IPS-11a (cell line): ENCODE data around the gene BCAP31.
"Not testable (repeated sequence)": the region's sequence is repeated elsewhere in the genome, so short reads cannot be mapped to it uniquely, and the experiment has no call there.

ENCODE experiments used
- H3K4me3 ChIP-seq: one replicate; pipeline ENCODE4 v1.5.1; 2013; ENCODE audit warnings: low read depth, low read length, control low read depth

The BCAP31 gene

DNA sequence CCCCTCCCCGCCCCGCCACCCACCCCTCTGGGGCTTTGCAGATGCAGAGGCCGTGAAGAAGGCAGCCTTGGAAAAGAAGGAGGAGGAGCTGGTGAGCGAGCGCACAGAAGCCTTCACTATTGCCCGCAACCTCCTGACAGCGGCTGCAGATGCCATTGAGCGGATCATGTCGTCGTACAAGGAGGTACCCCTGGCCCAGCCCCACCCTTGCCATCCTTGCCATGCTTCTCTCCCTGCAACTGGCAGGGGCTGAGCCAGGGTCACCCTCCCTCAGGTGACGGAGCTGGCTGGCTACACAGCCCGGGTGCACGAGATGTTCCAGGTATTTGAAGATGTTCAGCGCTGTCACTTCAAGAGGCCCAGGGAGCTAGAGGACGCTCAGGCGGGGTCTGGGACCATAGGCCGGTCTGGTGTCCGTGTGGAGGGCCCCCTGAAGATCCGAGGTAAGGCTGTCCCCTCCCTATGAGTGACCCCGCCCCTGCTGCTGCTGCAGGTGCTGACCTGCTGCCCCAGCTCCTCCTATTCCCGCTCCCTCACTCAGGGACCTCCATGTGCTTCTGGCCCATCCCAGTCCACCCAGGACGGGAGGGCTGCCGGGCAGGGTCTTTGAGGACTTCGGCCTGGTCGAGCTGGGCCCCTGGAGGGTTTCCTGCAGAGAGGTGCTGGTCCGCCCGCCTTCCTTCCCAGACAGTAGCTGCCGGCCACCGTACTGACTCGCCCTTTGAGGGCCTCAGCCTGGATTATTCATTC is 12.1 kb upstream of the BCAP31 start:
- H3K4me3 ChIP-seq = no peak overlapping the region

DNA sequence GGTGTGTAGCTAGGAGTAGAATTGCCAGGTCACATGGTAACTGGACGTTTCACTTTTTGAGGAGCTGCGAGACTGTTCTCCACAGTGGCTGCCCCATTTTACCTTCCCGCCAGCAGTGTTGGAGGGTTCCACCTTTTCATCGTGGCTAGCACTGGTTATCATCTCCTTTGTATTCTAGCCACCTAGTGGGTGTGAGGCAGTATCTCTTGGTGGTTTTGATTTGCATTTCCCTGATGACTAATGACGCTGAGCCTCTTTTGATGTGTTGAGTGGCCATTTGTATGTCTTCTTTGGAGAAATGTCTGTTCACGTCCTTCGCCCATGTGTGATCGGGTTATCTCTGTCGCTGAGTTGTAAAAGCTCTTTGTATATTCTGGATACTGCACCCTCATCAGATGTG is 11.1 kb upstream of the BCAP31 start:
- H3K4me3 ChIP-seq = no peak overlapping the region

DNA sequence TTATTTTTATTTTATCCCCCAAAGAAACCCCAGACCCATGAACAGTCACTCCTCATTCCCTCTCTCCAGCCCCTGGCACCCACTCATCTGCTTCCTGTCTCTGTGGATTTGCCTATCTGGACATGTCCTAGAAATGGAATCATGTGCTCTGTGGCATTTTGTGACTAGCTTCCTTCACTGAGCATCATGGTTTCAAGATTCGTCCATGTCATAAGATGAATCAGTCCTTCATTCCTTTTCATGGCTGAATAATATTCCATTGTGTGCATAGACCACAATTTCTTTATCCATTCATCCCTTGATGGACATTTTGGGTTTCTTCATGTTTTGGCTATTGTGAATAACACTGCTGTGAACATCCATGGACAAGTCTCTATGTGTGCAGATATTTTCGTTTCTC is 10.7 kb upstream of the BCAP31 start:
- H3K4me3 ChIP-seq = no peak overlapping the region

DNA sequence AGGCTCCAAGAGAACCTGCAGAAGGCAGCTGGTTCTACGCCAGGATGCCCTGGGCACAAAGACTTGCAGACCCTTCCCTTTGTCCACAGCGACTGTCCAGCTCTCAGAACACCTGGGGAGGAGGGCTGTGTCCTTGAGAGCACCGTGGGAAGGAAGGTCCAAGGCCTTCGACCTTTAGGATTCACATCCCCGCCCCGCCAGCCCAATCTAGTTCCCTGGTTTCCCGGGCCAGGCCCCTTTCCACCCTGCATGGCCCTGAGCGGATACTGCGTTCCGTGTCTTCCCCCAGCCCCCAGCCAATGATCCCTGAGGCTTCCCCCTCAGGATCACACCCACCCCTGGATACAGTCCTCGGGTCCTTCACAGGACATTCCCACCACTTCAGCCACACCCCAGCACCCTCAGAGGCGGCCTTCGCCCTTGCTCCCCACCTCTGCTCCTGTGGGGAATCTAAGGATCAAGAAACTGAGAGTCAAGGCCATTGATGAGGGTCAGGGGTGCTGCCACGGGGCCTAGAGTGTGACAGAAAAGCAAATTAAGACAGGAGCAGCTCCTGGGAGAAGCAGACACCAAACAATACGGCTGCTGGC is 9.6 kb upstream of the BCAP31 start:
- no peak overlapping the region for H3K4me3 ChIP-seq

DNA sequence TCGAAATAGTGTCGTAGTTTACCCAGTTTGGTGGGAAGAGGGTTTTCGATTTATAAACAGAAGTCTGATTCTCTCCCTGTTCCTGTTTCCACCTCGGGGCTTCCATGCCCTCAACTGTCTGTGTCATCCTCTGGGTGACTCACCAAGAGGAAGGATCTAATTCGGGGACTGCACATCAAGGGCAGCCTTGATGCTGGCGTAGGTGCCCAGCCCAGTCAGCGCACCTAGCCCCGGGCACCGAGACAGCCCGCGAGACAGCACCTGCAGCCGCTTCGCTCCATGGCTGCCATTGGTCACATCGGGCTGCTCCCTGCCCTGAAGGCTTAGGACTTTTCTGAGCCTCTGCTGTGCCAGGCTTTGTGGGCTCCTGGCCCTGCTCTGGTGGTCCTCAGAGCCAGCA is 8.2 kb upstream of the BCAP31 start:
- H3K4me3 ChIP-seq = no peak overlapping the region

DNA sequence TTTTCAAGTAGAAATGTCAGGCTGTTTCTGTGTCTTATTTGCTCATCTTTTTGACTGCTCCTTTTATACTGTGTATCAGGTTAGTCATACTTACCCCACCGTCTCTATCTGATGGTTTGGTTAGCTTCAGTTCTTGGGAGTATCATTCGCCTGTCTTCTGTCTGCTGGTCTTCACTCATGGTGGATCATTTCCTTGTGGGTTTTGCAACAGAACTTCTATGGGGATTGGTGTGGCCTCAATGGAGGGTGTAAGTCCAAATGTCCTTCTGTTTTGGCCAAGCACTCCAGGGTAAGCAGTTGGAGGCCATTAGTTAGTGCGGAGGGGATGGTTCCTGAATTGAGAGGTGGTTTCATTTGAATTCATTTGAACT is 7.6 kb upstream of the BCAP31 start:
- H3K4me3 ChIP-seq = no peak overlapping the region

DNA sequence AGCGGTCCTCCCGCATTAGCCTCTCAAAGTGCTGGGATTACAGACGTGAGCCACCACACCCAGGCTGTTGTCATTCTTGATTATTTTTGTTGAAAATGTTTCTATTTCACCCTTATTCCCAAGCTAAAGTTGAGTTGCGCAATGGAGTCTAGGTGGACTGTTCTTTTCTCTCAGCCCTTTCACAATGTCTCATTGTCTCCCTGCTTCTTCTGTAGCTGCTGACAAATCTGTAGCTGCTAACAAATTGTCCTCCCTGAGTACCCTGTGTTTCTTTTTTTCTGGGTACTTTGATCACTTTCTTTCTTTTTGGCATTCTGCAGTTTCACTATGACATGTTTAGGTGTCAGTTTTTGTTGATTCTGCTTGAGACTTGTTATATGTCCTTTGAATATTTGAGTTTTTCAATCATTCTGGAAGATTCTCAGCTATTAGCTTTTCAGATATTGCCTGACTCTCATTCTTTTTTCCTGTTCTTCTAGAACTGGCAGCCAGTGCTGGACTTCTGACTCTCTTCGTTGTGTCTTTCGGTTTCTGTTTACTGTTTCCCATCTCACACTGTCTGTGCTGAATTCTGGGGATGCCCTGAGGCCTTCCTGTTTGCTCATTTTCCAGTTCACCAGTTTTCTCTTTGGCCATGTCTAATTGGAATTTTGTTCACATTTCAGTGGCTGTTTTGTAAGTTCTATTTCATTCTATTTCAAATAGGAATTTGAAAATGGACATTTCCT is 7.1 kb upstream of the BCAP31 start:
- no peak overlapping the region for H3K4me3 ChIP-seq

DNA sequence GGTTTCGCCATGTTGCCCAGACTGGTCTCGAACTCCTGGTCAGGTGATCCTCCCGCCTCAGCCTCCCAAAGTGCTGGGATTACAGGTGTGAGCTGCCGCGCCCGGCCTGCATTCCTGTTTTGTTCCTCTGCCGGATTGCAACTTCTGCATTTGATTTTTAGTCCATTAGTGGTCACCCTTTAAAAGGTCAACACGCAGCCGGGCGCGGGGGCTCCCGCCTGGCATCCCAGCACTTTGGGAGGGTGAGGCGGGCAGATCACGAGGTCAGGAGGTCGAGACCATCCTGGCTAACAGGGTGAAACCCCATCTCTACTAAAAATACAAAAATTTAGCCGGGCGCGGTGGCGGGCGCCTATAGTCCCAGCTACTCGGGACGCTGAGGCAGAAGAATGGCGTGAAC is 5.9 kb upstream of the BCAP31 start:
- H3K4me3 ChIP-seq = not testable (repeated sequence)

DNA sequence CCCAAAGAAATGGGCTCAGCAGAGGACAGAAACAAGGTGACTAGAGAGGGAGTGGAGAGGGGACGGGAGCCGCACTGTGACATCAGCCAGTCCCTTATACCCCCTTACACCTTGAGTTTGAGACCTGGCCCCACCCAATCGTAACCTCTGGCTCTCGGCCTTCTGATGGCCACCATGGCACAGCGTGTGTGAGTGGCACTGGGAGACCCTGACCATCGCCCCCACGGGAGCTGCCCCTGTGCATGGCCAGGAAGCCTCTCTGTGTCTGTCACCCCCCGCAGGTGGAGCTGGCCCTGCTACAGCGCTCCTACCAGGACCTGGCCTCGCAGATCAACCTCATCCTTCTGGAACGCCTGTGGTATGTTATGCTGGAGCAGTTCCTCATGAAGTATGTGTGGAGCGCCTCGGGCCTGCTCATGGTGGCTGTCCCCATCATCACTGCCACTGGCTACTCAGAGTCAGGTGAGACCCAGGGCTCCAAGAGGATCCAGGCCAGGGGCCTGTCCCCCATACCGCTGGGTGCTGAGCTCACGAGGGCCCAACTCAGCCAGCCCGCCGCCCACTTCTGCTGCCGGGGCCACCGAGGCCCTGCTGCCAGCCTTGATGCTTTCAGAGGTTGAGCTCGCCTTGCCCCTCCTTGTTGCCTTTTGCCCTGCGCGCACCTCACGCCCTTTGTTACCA is 4.9 kb upstream of the BCAP31 start:
- no peak overlapping the region for H3K4me3 ChIP-seq

DNA sequence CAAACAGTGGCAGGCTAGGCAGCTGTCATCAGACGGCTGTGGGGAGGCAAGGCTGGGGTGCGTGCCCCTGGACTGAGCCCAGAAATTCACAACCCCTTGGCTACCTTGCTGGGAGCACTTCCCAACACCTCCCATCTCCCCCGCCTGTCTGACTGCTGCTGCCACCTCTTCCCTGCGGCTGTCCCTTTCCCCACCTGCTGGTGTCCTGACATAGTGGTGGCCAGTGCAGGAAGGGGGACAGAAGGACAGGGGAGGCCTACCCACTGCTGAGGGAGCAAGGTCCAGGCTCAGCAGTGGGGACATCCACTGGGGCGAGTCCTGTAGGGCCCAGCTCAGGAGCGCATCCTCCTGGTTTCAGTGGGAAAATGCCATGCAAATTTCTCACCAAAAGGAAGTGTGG is 3.9 kb upstream of the BCAP31 start:
- H3K4me3 ChIP-seq = no peak overlapping the region

DNA sequence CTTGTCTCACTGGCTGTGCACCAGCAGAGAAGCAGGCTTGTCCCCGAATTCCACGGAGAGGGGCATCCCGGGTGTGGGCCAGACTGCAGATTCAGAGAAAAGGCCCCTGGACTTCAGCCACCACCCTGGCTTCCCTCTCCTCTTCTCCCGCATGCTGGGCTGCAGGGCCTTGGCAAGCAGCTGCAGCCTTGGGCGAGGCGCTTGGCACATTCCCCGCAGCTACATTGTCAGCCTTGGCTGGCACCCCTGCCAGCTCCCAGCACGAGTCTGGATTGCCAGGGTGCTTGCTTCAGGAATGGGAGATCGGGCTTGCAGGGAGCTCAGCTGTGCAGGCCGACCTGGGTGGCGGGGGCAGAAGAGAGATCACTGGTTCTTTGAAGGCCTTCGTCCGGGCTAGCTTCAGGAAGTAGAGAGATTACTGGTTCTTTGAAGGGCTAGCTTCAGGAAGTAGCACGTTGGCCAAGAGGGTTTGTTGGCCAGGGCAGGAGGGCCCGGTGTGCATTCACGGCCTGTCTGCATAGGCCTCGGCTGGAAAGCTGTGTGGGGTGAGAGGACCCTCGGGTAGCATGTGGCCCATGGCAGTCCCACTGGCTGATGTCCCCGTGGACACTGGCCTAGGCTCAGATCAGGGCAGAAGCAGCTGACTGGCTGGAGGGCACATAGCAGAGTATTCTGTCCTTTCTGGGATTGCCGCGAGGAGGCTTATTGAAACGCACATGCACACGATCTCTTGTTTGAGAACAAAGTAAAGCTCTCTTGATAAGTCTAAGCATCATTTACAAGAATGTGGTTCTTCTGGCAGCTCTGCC is 3.1 kb upstream of the BCAP31 start:
- H3K4me3 ChIP-seq = no peak overlapping the region

DNA sequence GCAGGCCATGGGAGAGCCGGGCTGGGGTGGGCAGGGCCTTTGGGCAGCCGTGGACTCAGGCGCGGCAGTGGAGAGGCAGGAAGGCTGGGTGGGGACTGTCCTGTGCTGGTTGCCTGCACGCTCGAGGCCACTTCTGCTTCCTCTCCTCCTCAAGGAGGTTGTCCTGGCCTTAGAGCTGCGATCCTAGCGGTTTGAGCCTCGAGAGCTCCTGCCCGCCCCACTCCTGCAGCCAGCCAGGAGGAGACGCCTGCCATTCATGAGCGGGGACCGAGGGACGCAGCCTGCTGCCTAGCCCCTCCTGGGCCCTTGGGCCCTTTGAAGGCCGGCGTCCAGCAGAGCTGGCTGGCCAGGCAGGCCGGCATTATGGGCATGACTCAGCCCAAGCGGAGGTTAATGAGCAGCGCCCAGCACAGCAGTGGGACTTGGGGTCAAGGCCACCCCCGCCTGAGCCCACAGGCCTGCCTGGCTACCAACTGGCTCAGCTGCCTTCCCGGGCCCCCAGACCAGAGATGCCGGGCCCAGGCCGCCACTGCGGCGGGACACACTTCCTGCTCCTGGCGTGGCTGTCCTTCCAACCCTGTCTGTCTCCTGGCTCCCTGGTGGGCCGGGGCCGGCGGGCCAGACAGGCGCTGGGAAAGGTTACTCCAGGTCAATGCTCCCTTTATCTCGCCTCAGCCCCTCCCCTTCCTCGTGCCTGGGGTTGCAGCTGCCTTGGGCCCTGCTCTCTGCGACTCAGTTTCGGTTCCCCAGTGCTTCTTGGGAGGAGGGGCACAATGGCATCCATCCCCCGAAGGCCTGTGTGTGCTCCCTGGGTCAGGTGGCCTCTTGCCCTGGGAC is 2.3 kb upstream of the BCAP31 start:
- no peak overlapping the region for H3K4me3 ChIP-seq

DNA sequence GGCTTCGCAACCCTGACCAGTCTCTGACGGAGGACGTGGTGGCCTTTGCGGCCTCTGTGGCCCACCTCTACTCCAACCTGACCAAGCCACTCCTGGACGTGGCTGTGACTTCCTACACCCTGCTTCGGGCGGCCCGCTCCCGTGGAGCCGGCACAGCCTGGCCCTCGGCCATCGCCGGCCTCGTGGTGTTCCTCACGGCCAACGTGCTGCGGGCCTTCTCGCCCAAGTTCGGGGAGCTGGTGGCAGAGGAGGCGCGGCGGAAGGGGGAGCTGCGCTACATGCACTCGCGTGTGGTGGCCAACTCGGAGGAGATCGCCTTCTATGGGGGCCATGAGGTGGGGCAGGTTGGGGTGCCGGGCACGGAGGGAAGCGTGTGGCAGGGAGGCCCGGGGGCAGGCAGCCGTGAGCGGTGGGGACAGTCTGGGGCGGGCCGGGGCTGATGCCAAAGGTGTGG is 1.7 kb upstream of the BCAP31 start:
- H3K4me3 ChIP-seq = no peak overlapping the region

DNA sequence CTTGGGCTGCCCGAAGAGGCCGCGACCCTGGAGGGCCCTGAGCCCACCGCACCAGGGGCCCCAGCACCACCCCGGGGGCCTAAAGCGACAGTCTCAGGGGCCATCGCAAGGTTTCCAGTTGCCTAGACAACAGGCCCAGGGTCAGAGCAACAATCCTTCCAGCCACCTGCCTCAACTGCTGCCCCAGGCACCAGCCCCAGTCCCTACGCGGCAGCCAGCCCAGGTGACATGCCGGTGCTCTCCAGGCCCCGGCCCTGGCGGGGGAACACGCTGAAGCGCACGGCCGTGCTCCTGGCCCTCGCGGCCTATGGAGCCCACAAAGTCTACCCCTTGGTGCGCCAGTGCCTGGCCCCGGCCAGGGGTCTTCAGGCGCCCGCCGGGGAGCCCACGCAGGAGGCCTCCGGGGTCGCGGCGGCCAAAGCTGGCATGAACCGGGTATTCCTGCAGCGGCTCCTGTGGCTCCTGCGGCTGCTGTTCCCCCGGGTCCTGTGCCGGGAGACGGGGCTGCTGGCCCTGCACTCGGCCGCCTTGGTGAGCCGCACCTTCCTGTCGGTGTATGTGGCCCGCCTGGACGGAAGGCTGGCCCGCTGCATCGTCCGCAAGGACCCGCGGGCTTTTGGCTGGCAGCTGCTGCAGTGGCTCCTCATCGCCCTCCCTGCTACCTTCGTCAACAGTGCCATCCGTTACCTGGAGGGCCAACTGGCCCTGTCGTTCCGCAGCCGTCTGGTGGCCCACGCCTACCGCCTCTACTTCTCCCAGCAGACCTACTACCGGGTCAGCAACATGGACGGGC is 1.0 kb upstream of the BCAP31 start:
- H3K4me3 ChIP-seq = no peak overlapping the region

DNA sequence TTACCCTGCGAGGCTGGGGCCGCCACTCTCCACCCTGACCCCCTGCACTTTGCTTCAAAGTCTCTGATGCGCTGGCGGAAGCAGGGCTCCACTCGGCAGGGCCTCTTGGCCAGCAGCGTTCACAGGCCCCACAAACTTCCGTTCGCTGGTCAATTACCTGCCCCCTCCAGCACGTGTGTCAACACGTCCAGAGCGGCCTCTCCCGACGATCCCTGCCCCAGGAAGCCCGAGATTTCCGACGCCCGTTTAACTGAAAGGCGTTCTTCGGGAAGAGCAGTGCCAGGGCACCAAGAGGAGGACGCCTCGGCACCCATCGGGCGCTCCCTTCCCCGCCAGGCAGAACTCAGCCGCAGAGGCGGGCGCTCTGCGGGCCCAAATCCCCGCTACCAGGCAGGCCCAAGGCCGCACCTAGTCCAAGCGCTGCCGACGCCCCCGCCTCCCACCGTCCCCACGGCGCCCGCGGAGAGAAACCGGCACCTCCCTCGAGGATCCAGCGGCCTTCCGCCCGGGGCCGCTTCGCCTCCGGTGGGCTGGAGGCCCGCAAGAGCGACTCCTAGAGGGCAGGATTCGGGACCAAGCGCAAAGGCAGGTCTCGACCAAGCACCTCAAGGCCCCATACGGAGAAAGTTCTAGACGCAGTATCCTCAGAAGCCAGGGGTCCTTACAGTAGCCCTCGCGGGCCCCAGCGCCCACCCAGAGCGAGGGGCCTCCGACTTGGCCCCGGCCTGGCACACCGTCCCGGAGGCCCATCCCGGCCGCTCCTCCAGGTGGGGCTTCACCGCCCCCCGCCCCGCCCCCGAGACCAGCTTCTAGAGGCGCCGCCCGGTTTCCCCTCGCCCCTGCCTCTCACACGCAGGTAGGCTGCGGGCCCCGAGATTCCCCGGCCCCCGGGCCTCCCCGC is 586 bp downstream of the BCAP31 start:
- peak overlapping the region; percentile 65 for H3K4me3 ChIP-seq

DNA sequence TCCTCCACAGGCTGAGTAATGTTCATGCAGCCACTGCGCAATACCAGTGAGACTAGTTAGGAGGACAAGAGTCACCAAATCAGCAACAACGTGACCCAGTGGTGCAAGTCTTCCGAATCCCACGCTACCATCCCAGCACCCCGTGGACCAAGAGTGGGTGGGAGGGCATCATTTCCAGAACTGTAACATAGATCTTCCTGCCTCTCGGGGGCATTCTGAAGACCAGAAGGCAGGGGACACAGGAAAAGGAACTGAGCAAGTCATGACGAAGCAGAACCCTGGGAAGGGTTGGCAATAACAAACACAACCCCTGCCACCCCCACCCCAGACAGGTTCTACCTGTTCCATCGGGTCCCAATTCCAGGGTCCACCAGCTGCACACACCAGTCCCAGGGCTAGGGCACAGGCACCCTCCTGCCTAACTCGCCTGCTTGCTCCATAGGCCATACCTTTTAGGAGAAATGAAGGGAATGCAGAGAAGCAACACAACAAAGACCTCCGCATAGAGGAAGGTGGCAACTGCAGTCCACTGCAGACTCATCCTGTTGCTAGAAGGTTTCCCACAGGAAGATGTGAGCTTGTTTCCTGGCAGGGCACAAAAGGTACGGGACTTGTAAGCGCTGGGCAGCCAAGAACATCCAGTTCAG is 1.4 kb downstream of the BCAP31 start:
- H3K4me3 ChIP-seq = peak overlapping the region; percentile 65

DNA sequence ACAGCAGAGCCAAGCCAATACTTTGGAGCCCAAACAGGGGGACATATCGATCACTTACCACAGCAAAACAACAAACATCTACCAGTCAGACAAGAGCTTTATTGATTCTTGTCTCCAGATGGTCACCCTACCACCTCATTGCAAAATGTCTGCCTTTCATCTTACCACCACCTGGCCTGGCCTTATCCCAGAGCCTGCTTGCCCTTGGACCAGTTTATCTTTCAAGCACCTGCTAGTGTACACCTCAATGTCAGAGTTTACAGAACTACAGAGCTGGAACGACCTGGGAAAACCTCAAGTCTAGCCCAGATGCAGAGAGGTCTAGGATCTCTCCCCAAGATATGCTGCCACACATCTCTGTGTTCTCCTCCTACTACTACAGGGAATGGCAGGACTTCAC is 4.5 kb downstream of the BCAP31 start:
- no peak overlapping the region for H3K4me3 ChIP-seq

DNA sequence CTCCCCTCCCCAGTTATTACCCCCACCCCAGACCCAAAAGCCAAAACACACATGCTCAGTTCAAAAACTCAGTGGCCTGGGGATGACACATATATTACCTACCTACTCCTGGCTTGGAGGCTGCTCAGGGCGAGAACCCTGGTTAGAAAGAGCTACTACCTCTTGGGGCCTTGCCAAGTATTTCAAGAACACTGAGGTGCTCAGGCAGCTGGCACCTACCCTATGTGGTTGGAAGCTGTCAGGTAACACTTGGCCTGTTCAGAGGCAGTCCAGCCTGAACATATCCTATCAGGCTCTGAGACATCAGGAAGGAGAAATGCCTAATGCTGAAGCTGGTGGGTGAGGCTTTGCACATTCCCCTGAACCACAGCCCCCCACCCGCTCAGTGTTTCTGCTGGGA is 4.9 kb downstream of the BCAP31 start:
- H3K4me3 ChIP-seq = no peak overlapping the region
